ENCODE results near the gene PRKCD.

The PRKCD gene

GRCh38 chr3:53171827-53172505 is 11.0 kb downstream of the PRKCD start:
- DNase-seq: no peak

- DNase-seq: no peak
These were observed 12.1 kb downstream of the PRKCD start for GRCh38 chr3:53173107-53173506.

GRCh38 chr3:53174346-53175250 is 13.6 kb downstream of the PRKCD start:
- no peak for DNase-seq

DNA sequence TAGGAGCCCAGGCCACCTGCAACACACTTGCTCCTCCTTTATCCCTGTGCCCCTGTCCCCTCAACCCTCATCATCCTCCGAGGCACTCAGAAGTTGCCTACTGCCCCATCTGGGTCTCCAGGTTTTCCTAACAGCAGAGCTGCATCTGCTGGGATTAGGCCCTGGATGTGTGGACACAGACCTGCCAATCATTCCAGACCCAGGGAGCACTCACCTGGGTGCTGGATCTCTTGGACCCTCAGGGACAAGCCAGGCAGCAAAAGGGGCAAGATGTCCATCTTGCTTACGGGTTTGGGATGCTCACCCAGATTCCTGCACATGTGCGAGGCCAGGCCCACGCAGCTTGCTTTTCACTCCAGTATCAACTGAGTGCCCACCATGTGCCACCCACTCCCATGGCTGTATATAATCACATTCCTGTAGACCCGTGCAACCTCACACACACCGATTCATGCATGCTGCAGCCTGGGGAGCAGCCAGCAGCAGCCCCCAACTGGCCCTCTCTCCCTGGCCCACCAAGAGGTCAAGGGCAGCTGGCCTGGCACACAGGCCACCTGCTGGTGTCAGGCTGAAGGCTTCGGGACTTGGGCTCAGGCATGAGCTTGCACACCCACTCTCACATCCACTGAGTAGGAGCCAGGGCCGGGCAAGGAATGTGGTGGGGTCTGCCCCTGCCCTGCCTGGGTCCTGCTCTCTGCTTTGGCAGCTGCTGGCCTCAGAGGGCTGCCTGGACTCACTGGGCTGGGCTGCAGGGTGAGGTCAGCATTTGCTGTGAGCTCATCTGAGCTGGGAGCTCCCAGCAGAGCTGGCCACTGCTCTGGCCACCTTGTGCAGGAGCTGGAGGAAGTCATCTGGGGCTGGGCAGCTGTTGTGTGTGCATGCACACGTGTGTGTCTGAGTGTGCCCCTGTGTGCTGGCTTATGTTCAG is 14.9 kb downstream of the PRKCD start:
- no peak for DNase-seq

GRCh38 chr3:53178246-53178645 is 17.2 kb downstream of the PRKCD start:
- DNase-seq: no peak

GRCh38 chr3:53179580-53179979 is 18.6 kb downstream of the PRKCD start:
- no peak for DNase-seq

GRCh38 chr3:53180305-53181023 is 19.5 kb downstream of the PRKCD start:
- no peak for DNase-seq

DNA sequence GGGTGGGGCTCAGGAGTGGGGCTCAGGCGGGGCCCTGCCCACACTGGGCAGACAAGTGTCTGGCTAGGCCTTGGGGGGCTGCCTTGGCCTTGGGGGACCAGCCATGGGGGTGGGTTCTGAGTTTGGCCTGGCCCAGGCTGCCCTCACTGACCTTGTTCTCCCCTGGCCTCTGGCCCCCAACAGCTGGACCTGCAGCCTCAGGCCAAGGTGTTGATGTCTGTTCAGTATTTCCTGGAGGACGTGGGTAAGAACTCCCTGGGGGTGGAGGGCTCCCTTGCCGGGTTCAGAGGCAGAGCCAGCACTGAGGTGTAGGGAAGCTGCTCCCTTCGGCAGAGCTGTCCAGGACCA is 20.0 kb downstream of the PRKCD start:
- no peak for DNase-seq

DNA sequence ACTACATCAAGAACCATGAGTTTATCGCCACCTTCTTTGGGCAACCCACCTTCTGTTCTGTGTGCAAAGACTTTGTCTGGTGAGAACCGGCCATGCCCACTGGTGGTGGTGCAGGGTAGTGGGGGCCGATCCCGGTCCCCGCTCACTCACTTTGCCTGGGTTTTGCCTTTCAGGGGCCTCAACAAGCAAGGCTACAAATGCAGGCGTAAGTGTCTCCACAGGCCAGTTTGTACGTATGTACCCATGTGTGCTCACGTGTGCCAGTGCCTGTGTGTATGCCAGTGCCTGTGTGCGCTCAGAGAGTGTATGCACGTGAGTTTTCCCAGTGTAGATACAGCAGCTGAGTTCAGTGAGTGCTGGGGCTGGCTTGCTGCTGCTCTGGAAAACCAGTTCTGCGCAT is 20.5 kb downstream of the PRKCD start:
- no peak for DNase-seq

DNA sequence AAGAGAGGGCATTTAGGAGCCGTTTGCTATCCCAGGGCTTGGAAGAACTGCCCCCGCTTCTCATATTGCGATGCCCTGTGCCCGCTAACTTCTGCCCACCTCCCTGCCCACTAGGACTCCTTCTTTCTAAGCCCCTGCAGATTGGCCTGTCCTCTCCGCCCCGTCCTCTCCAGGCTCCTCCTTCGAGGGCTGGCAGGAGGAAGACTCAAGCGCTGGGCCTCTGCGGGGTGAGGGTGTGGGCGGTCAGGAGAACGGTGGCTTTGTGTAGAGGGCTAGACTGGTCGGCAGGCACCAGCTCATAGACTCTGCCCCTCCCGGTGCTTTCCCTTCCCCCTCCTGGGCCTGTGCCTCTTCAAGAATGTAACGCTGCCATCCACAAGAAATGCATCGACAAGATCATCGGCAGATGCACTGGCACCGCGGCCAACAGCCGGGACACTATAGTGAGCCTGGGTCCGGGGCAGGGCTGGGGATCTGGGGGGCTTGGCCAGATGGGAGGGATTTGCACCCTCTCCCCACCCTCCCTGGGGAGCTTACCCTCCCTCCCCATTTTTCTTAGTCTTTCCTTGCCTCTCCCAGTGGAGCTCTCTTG is 21.9 kb downstream of the PRKCD start:
- DNase-seq: no peak

- DNase-seq: no peak
These were observed 22.5 kb downstream of the PRKCD start for GRCh38 chr3:53183514-53183913.

DNA sequence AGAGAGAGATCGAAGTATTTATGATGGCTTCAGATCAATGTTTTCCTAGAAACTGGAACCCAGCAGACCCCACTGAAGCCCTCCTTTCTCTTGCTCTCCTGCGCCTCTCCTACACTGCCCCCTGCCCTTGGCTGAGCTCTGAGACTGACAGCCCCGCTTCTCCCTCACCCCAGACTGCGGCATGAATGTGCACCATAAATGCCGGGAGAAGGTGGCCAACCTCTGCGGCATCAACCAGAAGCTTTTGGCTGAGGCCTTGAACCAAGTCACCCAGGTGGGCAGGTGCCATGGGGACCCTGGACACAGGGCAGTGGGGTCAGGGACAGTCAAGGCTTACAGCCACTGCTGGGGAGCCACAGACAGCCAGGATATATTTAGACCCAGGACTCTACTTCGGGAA is 23.7 kb downstream of the PRKCD start:
- no peak for DNase-seq

- no peak for DNase-seq
These were observed 24.9 kb downstream of the PRKCD start for GRCh38 chr3:53185761-53186465.

- no peak for DNase-seq
These were observed 25.7 kb downstream of the PRKCD start for GRCh38 chr3:53186726-53187125.

- DNase-seq: no peak
These were observed 26.4 kb downstream of the PRKCD start for GRCh38 chr3:53187430-53187829.

DNA sequence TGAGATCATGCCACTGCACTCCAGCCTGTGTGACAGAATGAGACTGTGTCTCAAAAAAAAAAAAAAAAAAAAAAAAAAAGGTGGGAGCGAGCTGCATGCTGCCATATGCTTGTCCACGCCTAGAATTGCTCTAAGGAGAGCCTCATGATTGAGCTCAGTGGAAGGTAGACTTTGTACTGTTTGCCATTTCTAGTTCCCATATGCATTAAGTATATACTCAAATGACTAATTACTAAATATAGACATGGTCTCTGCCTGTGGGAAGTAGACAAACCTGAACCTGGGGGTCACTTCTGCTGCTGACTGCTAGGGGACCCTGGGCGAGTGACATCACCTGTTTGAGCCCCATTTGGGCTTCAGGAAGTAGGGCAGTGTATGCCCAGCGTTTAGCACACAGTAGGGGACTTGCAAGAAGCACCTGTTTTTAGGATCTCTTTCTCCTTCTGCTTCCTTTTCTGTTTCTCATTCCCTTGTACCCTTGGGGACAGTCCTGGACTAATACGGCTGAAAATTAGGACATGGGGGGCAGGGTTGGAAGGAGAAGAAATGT is 27.2 kb downstream of the PRKCD start:
- no peak for DNase-seq

GRCh38 chr3:53188720-53189119 is 27.7 kb downstream of the PRKCD start:
- DNase-seq: no peak

GRCh38 chr3:53189276-53189675 is 28.3 kb downstream of the PRKCD start:
- no peak for DNase-seq

GRCh38 chr3:53190659-53191058 is 29.6 kb downstream of the PRKCD start:
- no peak for DNase-seq

DNA sequence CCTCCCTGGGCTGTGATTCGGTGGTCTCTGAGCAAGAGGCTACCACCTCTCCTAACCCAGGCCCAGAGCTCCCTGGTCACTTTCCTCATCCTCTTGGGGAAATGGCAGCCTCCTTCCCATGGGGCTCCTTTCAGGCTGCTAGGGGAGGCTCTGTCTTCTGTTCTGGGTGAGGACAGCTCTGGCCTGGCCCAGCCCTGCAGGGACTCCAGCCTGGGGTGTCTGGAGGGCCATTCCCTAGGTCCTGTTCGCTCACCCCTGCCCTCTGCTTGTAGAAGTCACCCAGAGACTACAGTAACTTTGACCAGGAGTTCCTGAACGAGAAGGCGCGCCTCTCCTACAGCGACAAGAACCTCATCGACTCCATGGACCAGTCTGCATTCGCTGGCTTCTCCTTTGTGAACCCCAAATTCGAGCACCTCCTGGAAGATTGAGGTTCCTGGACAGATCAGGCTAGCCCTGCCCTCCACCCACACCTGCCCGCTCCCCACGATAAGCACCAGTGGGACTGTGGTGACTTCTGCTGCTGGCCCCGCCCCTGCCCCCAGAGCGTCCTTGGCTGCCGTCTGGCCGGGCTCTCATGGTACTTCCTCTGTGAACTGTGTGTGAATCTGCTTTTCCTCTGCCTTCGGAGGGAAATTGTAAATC is 30.9 kb downstream of the PRKCD start:
- no peak for DNase-seq

- no peak for DNase-seq
These were observed 31.6 kb downstream of the PRKCD start for GRCh38 chr3:53192608-53193007.
